Stomach (tissue), 9 donors: Measurements from ENCODE around the gene ITPR1. TPM values are rescaled to one million over a fixed set of nuclear protein-coding genes. Genes with fewer than 3 reads are reported as not detected.

Experiments used
- DNase-seq, 2 donors: peaks; one replicate each; pipeline versions ENCODE4 v3.0.0 to v3.0.0-alpha.2; 2013 to 2019
- H3K27ac ChIP-seq, 5 donors: fragments of 200-600 bp in 4 of 5; sonication (generic) in 4 of 5; one replicate each; pipeline ENCODE4 v1.5.1; 2013 to 2019; ENCODE audit warnings: mild to moderate bottlenecking in 1 of 5, moderate library complexity in 1 of 5
- H3K27me3 ChIP-seq, 3 donors: fragments of 200-600 bp; sonication (generic); one replicate each; pipeline ENCODE4 v1.5.1; 2017 to 2019; ENCODE audit warnings: mixed run types in 1 of 3
- H3K36me3 ChIP-seq, 4 donors: fragments of 200-600 bp; sonication (generic); 1 replicate in 3 of 4; 2 replicates in 1 of 4; pipeline ENCODE4 v1.5.1; 2016 to 2019
- H3K4me1 ChIP-seq, 4 donors: fragments of 200-600 bp; sonication (generic); one replicate each; pipeline ENCODE4 v1.5.1; 2016 to 2019
- H3K4me3 ChIP-seq, 4 donors: fragments of 200-600 bp; sonication (generic) in 3 of 4; one replicate each; pipeline ENCODE4 v1.5.1; 2016 to 2019; ENCODE audit warnings: mild to moderate bottlenecking in 1 of 4
- H3K9me3 ChIP-seq, 4 donors: fragments of 200-600 bp; sonication (generic); one replicate each; pipeline ENCODE4 v1.5.1; 2016 to 2019
- EP300 ChIP-seq: sonication (generic); formaldehyde crosslinking; IDR thresholded peaks from one replicate; pipeline ENCODE4 v1.6.1; 2017; ENCODE audit warnings: antibody characterized with exemption
- POLR2A ChIP-seq, 4 donors: fragments of 450-650 bp; IDR thresholded peaks; one replicate each; pipeline ENCODE4 v1.6.1; 2016; ENCODE audit warnings: antibody characterized with exemption in 4 of 4, control low read depth in 2 of 4, mild to moderate bottlenecking in 1 of 4, moderate library complexity in 1 of 4
- POLR2AphosphoS5 ChIP-seq, 3 donors: sonication (generic); formaldehyde crosslinking; IDR thresholded peaks; one replicate each; pipeline ENCODE4 v1.6.1; 2016; ENCODE audit warnings: antibody characterized with exemption in 3 of 3
- WGBS, 5 donors: extraction: QIAGEN DNeasy Blood & Tissue Kit in 3 of 5; methylation state at CpG; one replicate each; pipeline versions ENCODE4 v1.1.5 to v1.1.7; 2013 to 2018; 5-methylcytosine and 5-hydroxymethylcytosine counted together
- intact Hi-C: fragments of 100-400 bp; cut with DNase I; formaldehyde crosslinking; loops from one replicate; pipeline ENCODE4 v1.15.1; 2023; ENCODE audit warnings: low total_unique reads
- polyA plus RNA-seq, 3 donors: library from polyadenylated mRNA; stranded (reverse); fragments of 200-250 nt; gene quantifications; one replicate each; pipeline ENCODE4 v1.2.3, GENCODE V29; 2013
- total RNA-seq, 5 donors: library from RNA; depleted of rRNA; stranded (reverse); fragments of >200 nt; gene quantifications; one replicate each; pipeline versions ENCODE4 v1.1.0 to v1.2.3, GENCODE V29; 2014 to 2016
- TF ChIP-seq, protein P1 (sequence below), 7 experiments: fragments of 450-650 bp in 4 of 7; fragments of 200-600 bp in 3 of 7; sonication (generic) in 3 of 7; IDR thresholded peaks; one replicate each; pipeline ENCODE4 v1.5.1; 2016 to 2019; ENCODE audit warnings: antibody characterized with exemption in 7 of 7, control low read depth in 2 of 7, mild to moderate bottlenecking in 1 of 7
- donor health status: healthy with polysubstance abuse.
- donor health status: Bipolar disorder and iron deficiency.
- donor health status: healthy.

Gene ITPR1
- total and polyA plus RNA-seq, 8 donors = 6.6 to 192 (median 32.9) TPM

DNA sequence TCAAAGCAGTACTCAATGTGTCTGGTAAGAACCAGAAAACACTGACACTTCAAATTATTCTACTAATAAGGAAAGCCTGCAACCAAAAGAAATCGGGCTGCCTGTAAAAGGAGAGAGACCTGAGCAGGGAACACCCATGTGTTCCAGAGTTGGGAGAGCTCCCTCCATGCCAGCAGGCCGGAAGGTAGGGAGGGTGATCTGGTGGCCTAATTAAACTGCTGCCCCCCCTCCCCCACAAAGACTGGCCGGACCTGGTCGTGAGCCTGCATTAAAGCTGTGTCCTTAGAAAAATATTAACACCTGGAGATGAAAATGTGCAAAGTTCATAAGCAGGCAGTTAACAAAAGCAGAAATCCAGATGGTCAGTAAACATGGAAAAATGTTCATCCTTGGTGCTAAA, 315.5 kb downstream of the ITPR1 start:
- DNase-seq = peak in 1 of 2 donors; percentile 40
- Histone ChIP-seq H3K27ac (peak overlapping the region in 1 of 5 donors; percentile 50), H3K27me3 (no peaks in the 10 kb centered on the region), H3K36me3 (peaks cover 0 to 55% (median 47%) of the 10 kb centered on the region in 4 donors), H3K9me3 (no peaks in the 10 kb centered on the region), H3K4me1 (peaks cover 0 to 24% (median 0%) of the 10 kb centered on the region in 4 donors), H3K4me3 (no peak overlapping the region)
- TF ChIP-seq, protein P1, sequence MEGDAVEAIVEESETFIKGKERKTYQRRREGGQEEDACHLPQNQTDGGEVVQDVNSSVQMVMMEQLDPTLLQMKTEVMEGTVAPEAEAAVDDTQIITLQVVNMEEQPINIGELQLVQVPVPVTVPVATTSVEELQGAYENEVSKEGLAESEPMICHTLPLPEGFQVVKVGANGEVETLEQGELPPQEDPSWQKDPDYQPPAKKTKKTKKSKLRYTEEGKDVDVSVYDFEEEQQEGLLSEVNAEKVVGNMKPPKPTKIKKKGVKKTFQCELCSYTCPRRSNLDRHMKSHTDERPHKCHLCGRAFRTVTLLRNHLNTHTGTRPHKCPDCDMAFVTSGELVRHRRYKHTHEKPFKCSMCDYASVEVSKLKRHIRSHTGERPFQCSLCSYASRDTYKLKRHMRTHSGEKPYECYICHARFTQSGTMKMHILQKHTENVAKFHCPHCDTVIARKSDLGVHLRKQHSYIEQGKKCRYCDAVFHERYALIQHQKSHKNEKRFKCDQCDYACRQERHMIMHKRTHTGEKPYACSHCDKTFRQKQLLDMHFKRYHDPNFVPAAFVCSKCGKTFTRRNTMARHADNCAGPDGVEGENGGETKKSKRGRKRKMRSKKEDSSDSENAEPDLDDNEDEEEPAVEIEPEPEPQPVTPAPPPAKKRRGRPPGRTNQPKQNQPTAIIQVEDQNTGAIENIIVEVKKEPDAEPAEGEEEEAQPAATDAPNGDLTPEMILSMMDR (IDR thresholded peaks at IDR 0.05) = no peak
- TF ChIP-seq POLR2AphosphoS5 (IDR thresholded peaks at IDR 0.05) (no peak), EP300 (no peak), POLR2A (IDR thresholded peaks at IDR 0.05) (no peak)
- intact Hi-C loops = no loop called here
- 40 to 68% (median 53%) methylated on average over 4 of the region's 4 CpGs for WGBS, 5 donors

DNA sequence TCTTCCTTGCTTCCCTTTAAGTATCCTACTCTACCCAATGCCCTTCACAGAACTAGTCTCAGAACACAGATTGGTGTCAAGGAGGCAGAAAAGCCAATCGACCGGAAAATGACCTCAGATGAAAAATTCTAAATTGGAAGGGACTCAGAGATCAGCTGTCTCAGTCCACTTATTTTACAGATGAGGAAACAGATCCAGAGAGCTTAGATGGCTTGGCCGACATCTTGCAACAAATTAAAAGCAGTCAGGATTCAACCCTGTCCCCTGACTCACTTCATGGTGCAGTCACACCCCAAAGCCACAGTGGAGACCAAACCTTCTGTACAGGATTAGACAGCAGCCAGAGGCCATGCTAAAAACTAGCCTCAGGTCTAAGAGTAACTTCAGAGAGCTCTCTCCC, 316.8 kb downstream of the ITPR1 start:
- no peak for DNase-seq
- Histone ChIP-seq H3K36me3 (peaks cover 0 to 57% (median 47%) of the 10 kb centered on the region in 4 donors), H3K27ac (no peak overlapping the region), H3K4me1 (peaks cover 0 to 24% (median 0%) of the 10 kb centered on the region in 4 donors), H3K27me3 (no peaks in the 10 kb centered on the region), H3K4me3 (no peak overlapping the region), H3K9me3 (no peaks in the 10 kb centered on the region)
- TF ChIP-seq EP300 (no peak), POLR2AphosphoS5 (IDR thresholded peaks at IDR 0.05) (no peak), POLR2A (IDR thresholded peaks at IDR 0.05) (no peak)
- TF ChIP-seq, protein P1 (IDR thresholded peaks at IDR 0.05) = no peak
- intact Hi-C loops = no loop called here
- 77 to 93% (median 89%) methylated on average over 3 of the region's 3 CpGs for WGBS, 5 donors

DNA sequence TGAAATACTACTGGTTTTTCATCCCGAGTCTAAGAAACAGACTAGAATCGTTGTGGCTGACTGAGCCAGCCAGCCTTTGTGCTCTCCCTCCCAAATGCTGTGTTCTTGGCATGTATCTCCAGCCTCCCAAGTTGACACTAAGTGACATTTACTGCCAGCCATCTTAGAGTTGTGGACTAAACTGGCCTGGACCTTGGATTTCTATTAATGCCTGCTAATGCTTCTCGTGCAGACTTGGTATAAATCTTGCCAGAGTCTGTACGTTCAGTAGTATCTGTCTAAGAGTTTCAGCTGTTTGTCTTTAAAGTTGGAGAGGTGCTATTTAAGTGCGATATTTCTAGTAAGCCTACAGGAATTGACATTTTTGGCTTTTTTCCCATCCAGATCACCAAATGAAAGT, 319.4 kb downstream of the ITPR1 start:
- Histone ChIP-seq H3K4me1 (peaks cover 0 to 24% (median 0%) of the 10 kb centered on the region in 4 donors), H3K36me3 (peaks cover 4 to 61% (median 58%) of the 10 kb centered on the region in 4 donors), H3K27me3 (no peaks in the 10 kb centered on the region), H3K27ac (peak overlapping the region in 1 of 5 donors; percentile 3), H3K4me3 (no peak overlapping the region), H3K9me3 (peaks cover 0 to 8% (median 2%) of the 10 kb centered on the region in 4 donors)
- intact Hi-C loops = no loop called here
- TF ChIP-seq EP300 (no peak), POLR2A (IDR thresholded peaks at IDR 0.05) (no peak), POLR2AphosphoS5 (IDR thresholded peaks at IDR 0.05) (no peak)
- TF ChIP-seq, protein P1 (IDR thresholded peaks at IDR 0.05) = no peak
- 71 to 86% (median 77%) methylated on average over 5 of the region's 5 CpGs for WGBS, 5 donors
- DNase-seq = no peak

DNA sequence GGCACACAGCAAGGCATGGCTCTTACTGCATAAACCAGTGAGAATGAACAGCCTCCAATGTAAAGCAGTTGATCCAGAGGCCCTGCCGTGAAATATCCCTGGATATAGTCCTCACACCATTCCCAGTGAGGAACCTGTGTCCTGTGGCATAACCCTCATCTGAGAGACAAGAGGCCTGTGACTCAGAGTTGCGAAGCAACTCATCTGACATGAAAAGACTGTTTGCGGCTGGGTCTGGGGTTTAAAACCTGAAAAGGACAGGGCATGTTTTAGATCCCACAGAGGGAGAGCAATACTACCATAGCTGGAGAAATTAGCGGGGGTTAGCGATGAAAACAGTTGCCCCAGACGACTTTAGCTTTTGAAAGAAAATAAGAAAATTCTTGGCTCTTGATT, 320.8 kb downstream of the ITPR1 start:
- DNase-seq = no peak
- intact Hi-C loops = no loop called here
- Histone ChIP-seq H3K36me3 (peaks cover 10 to 67% (median 60%) of the 10 kb centered on the region in 4 donors), H3K27ac (peak overlapping the region in 4 of 5 donors; percentile 2 to 52 (median 14)), H3K4me3 (no peak overlapping the region), H3K4me1 (peaks cover 0 to 17% (median 0%) of the 10 kb centered on the region in 4 donors), H3K9me3 (peaks cover 0 to 8% (median 2%) of the 10 kb centered on the region in 4 donors), H3K27me3 (no peaks in the 10 kb centered on the region)
- 89 to 93% (median 91%) methylated on average over 6 of the region's 6 CpGs for WGBS, 5 donors
- TF ChIP-seq POLR2A (IDR thresholded peaks at IDR 0.05) (no peak), EP300 (no peak), POLR2AphosphoS5 (IDR thresholded peaks at IDR 0.05) (no peak)
- TF ChIP-seq, protein P1 (IDR thresholded peaks at IDR 0.05) = no peak
